ENCODE measurements around the gene VPS36. TPM values are rescaled to one million over a fixed set of nuclear protein-coding genes. Genes with fewer than 3 reads are reported as not detected.

The VPS36 gene
- total and polyA plus RNA-seq, 2 of the 13 experiments (the other 11 are each of a cell fraction or from before 2014, with no cell fraction given), result 17.2 to 22.4 TPM

DNA sequence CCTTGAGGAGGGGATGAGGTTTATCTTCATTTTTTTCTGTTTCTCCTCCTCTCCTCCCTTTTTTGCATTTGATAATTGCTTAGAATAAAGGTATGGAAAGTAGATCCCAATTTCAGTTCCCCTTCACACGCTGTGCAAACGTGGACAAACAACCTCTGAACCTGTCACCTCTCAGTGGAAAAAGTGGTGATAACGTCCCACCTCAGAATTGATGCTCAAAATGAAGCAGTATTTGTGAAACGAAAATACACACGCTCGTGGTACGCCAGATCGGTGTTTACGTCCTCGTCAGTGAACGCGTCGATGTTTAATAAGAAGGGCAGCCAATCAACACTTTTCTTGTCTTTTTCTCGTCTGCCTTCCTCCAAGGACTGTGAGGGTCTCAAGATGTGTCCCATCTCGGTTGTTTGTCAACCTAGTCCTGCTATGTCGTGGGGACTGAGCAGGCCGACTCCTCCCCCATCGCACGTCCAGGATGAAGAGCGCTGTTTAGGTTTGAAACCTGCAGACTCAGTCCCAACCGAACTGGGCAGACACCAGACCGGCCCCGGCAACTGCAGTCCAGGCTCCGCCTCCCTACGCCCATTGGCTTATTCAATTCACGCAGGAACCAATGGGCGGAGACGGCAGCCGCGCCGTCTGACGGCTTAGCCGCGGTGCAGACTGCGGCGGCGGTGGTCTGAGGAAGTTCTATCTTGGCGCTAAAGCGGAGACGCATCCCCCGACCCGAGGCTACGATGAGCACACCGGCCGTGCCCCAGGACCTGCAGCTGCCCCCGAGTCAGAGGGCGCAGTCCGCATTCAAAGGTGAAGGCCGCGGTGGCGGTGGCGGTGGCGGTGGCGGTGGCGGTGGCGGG lies 4.6 kb upstream of the VPS36 start, which contains the start of gene CKAP2 (continued):
- TF ChIP-seq, protein P1, sequence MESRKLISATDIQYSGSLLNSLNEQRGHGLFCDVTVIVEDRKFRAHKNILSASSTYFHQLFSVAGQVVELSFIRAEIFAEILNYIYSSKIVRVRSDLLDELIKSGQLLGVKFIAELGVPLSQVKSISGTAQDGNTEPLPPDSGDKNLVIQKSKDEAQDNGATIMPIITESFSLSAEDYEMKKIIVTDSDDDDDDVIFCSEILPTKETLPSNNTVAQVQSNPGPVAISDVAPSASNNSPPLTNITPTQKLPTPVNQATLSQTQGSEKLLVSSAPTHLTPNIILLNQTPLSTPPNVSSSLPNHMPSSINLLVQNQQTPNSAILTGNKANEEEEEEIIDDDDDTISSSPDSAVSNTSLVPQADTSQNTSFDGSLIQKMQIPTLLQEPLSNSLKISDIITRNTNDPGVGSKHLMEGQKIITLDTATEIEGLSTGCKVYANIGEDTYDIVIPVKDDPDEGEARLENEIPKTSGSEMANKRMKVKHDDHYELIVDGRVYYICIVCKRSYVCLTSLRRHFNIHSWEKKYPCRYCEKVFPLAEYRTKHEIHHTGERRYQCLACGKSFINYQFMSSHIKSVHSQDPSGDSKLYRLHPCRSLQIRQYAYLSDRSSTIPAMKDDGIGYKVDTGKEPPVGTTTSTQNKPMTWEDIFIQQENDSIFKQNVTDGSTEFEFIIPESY (CRISPR knock-in tag; IDR thresholded peaks at IDR 0.05), result no peak
- TF ChIP-seq PCBP1 (IDR thresholded peaks at IDR 0.05; ENCODE audit: borderline replicate concordance, low read depth, low read length), result no peak
- TF ChIP-seq, protein P2, sequence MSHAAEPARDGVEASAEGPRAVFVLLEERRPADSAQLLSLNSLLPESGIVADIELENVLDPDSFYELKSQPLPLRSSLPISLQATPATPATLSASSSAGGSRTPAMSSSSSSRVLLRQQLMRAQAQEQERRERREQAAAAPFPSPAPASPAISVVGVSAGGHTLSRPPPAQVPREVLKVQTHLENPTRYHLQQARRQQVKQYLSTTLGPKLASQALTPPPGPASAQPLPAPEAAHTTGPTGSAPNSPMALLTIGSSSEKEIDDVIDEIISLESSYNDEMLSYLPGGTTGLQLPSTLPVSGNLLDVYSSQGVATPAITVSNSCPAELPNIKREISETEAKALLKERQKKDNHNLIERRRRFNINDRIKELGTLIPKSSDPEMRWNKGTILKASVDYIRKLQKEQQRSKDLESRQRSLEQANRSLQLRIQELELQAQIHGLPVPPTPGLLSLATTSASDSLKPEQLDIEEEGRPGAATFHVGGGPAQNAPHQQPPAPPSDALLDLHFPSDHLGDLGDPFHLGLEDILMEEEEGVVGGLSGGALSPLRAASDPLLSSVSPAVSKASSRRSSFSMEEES (CRISPR knock-in tag; IDR thresholded peaks at IDR 0.05), result 0 out of 2 replicates have a peak, but pooled peaks have one; percentile 3
- no peak for TF ChIP-seq THAP8 (CRISPR knock-in tag; IDR thresholded peaks at IDR 0.05; ENCODE audit: borderline replicate concordance)
- TF ChIP-seq, protein P3, sequence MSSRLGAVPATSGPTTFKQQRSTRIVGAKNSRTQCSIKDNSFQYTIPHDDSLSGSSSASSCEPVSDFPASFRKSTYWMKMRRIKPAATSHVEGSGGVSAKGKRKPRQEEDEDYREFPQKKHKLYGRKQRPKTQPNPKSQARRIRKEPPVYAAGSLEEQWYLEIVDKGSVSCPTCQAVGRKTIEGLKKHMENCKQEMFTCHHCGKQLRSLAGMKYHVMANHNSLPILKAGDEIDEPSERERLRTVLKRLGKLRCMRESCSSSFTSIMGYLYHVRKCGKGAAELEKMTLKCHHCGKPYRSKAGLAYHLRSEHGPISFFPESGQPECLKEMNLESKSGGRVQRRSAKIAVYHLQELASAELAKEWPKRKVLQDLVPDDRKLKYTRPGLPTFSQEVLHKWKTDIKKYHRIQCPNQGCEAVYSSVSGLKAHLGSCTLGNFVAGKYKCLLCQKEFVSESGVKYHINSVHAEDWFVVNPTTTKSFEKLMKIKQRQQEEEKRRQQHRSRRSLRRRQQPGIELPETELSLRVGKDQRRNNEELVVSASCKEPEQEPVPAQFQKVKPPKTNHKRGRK (CRISPR knock-in tag; IDR thresholded peaks at IDR 0.05), result no peak
- 0 out of 2 replicates have a peak, but pooled peaks have one; percentile 31 for TF ChIP-seq ARID5B (CRISPR knock-in tag; IDR thresholded peaks at IDR 0.05)
- peak; percentile 99 for TF ChIP-seq RFXAP (CRISPR knock-in tag; IDR thresholded peaks at IDR 0.05; ENCODE audit: borderline replicate concordance)
- peak; percentile 29 for TF ChIP-seq ZNF781 (CRISPR knock-in tag; IDR thresholded peaks at IDR 0.05; ENCODE audit: borderline replicate concordance, not compliant biosample characterization)
- TF ChIP-seq ZNF580 (CRISPR knock-in tag; IDR thresholded peaks at IDR 0.05; ENCODE audit: borderline replicate concordance, low read depth), result no peak
- 0 out of 2 replicates have a peak, but pooled peaks have one; percentile 17 for TF ChIP-seq ARID2 (CRISPR knock-in tag; IDR thresholded peaks at IDR 0.05; ENCODE audit: borderline replicate concordance)
- no peak for TF ChIP-seq NFE2L2 (IDR thresholded peaks at IDR 0.05; ENCODE audit: low read length)
- TF ChIP-seq ZNF34 (CRISPR knock-in tag; IDR thresholded peaks at IDR 0.05; ENCODE audit: borderline replicate concordance), result no peak
- TF ChIP-seq RBFOX2 (IDR thresholded peaks at IDR 0.05; ENCODE audit: low read depth, low read length), result peak; percentile 92
- TF ChIP-seq NFE2 (CRISPR knock-in tag; IDR thresholded peaks at IDR 0.05), result no peak

Data from HepG2 (cell line).